Colonic mucosa (tissue), 4 donors: Measurements from ENCODE around the gene TBC1D5. TPM values are rescaled to one million over a fixed set of nuclear protein-coding genes. Genes with fewer than 3 reads are reported as not detected.

Experiments
- DNase-seq: peaks from one replicate; pipeline ENCODE4 v3.0.0-alpha.2; 2020
- H3K27ac ChIP-seq: fragments of 200-600 bp; one replicate; pipeline ENCODE4 v1.8.0; 2021
- H3K27me3 ChIP-seq: fragments of 200-600 bp; one replicate; pipeline ENCODE4 v1.8.0; 2021
- H3K36me3 ChIP-seq: fragments of 200-600 bp; one replicate; pipeline ENCODE4 v1.8.0; 2021
- H3K4me1 ChIP-seq: fragments of 200-600 bp; one replicate; pipeline ENCODE4 v1.8.0; 2021; ENCODE audit warnings: mild to moderate bottlenecking
- H3K4me3 ChIP-seq: fragments of 200-600 bp; one replicate; pipeline ENCODE4 v1.8.0; 2021
- H3K9ac ChIP-seq, 2 donors: one replicate each; pipeline ENCODE4 v1.7.0; 2013; ENCODE audit warnings: control low read depth in 2 of 2, low read depth in 2 of 2, low read length in 2 of 2
- H3K9me3 ChIP-seq: fragments of 200-600 bp; one replicate; pipeline ENCODE4 v1.8.0; 2021
- CTCF ChIP-seq: fragments of 200-600 bp; IDR thresholded peaks from one replicate; pipeline ENCODE4 v1.8.0; 2022; ENCODE audit warnings: antibody characterized with exemption, mild to moderate bottlenecking
- intact Hi-C: fragments of 100-400 bp; cut with DNase I; formaldehyde crosslinking; loops from one replicate; pipeline ENCODE4 v1.14.1; 2022
- total RNA-seq, 2 donors: library from RNA; stranded (reverse); fragmentation: NEBNext Ultra II Directional in 1 of 2; extraction: Animal tissue kit (Norgen Biotek cat#: 25700) in 1 of 2; gene quantifications; one replicate each; pipeline ENCODE4 v1.2.1, GENCODE V29; 2021
- donor health status: healthy.
- donor health status: DM: no; HTN: no; CAD: no.
- donor health status: DM: no; HTN: no; CAD: no.

The TBC1D5 gene
- total RNA-seq, 2 donors from 2014 or later, result 29.9 to 31.2 TPM

GRCh38 chr3:17369973-17370372, 372.5 kb downstream of the TBC1D5 start:
- H3K4me3 ChIP-seq, result no peak overlapping the region
- no peak for TF ChIP-seq CTCF
- H3K27ac ChIP-seq, result no peak overlapping the region
- H3K4me1 ChIP-seq, result no peaks in the 10 kb centered on the region
- H3K9me3 ChIP-seq, result no peaks in the 10 kb centered on the region
- intact Hi-C loops, result no loop called here
- H3K9ac ChIP-seq, result no peak overlapping the region
- DNase-seq, result no peak
- no peaks in the 10 kb centered on the region for H3K36me3 ChIP-seq
- no peaks in the 10 kb centered on the region for H3K27me3 ChIP-seq

GRCh38 chr3:17367171-17367570, 375.3 kb downstream of the TBC1D5 start:
- H3K9me3 ChIP-seq, result no peaks in the 10 kb centered on the region
- intact Hi-C loops, result no loop called here
- H3K9ac ChIP-seq, result no peak overlapping the region
- H3K27me3 ChIP-seq, result no peaks in the 10 kb centered on the region
- no peaks in the 10 kb centered on the region for H3K4me1 ChIP-seq
- no peak overlapping the region for H3K4me3 ChIP-seq
- no peak for DNase-seq
- TF ChIP-seq CTCF, result no peak
- no peaks in the 10 kb centered on the region for H3K36me3 ChIP-seq
- H3K27ac ChIP-seq, result no peak overlapping the region

- Histone ChIP-seq H3K9me3 (no peaks in the 10 kb centered on the region), H3K27ac (no peak overlapping the region), H3K27me3 (no peaks in the 10 kb centered on the region), H3K36me3 (no peaks in the 10 kb centered on the region), H3K4me3 (no peak overlapping the region), H3K4me1 (no peaks in the 10 kb centered on the region), H3K9ac (no peak overlapping the region)
- no peak for TF ChIP-seq CTCF
- intact Hi-C loops, result no loop called here
- no peak for DNase-seq
Observed at GRCh38 chr3:17360991-17361390, 381.4 kb downstream of the TBC1D5 start.

- intact Hi-C loops, result no loop called here
- H3K4me1 ChIP-seq, result no peaks in the 10 kb centered on the region
- DNase-seq, result no peak
- no peaks in the 10 kb centered on the region for H3K36me3 ChIP-seq
- no peaks in the 10 kb centered on the region for H3K27me3 ChIP-seq
- H3K4me3 ChIP-seq, result no peak overlapping the region
- no peaks in the 10 kb centered on the region for H3K9me3 ChIP-seq
- no peak for TF ChIP-seq CTCF
- H3K27ac ChIP-seq, result no peak overlapping the region
- no peak overlapping the region for H3K9ac ChIP-seq
Observed at GRCh38 chr3:17359911-17360310, 382.5 kb downstream of the TBC1D5 start.

GRCh38 chr3:17357035-17357710, 385.3 kb downstream of the TBC1D5 start:
- no peaks in the 10 kb centered on the region for H3K9me3 ChIP-seq
- TF ChIP-seq CTCF, result no peak
- H3K36me3 ChIP-seq, result no peaks in the 10 kb centered on the region
- no peak overlapping the region for H3K27ac ChIP-seq
- DNase-seq, result no peak
- no peaks in the 10 kb centered on the region for H3K27me3 ChIP-seq
- H3K9ac ChIP-seq, result no peak overlapping the region
- no peaks in the 10 kb centered on the region for H3K4me1 ChIP-seq
- no peak overlapping the region for H3K4me3 ChIP-seq
- intact Hi-C loops, result no loop called here
